GM18505 (cell line): ENCODE data around the gene BUB1.

Experiments
- ATAC-seq: cut with Tn5 transposase; IDR thresholded peaks from one replicate; pipeline ENCODE4 v1.9.1; 2021; ENCODE audit not compliant: unreplicated experiment
- POLR2A ChIP-seq: IDR thresholded peaks from 4 replicates; pipeline ENCODE4 v1.6.1; 2011; ENCODE audit warnings: borderline replicate concordance; ENCODE audit not compliant: insufficient read depth, insufficient read length; ENCODE audit errors: extremely low read depth

Gene BUB1

GRCh38 chr2:110680709-110681108, 2.8 kb upstream of the BUB1 start:
- no peak for ATAC-seq
- no peak for TF ChIP-seq POLR2A

- ATAC-seq: no peak
- TF ChIP-seq POLR2A: no peak
Observed at GRCh38 chr2:110679865-110680264, 2.0 kb upstream of the BUB1 start.

DNA sequence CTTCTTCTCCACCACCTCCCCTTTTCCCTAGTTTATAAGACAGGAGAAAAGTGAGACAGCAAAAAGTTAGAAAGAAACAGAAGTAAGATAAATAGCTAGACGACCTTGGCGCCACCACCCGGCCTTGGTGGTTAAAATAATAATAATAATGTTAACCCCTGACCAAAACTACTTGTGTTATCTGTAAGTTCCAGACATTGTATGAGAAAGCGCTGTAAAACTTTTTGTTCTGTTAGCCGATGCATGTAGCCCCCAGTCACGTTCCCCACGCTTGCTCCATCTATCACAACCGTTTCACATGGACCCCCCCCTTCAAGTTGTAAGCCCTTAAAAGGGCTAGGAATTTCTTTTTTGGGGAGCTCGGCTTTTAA, 1.5 kb upstream of the BUB1 start:
- no peak for ATAC-seq
- TF ChIP-seq POLR2A: no peak

GRCh38 chr2:110678457-110679336, 834 bp upstream of the BUB1 start:
- TF ChIP-seq POLR2A: no peak
- ATAC-seq: no peak

DNA sequence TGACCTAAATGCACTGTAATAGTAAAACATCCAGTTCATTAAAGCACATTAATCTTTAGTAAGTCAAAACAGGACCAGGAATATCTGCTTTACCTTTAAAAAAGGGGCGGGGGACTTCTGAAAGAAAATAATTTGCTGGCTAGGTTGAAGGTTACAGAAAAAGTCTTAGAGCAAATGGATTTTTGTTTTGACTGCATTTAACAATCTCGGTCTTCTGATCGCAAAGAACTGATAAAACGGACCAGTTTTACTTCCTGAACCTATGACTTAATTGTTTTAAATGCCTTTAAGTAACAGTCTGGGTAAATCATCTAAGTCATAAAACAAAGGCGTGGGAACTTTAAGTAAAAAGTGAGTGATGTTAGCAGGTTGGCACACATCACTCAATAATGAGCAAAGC, 783 bp downstream of the BUB1 start:
- no peak for ATAC-seq
- TF ChIP-seq POLR2A: no peak

DNA sequence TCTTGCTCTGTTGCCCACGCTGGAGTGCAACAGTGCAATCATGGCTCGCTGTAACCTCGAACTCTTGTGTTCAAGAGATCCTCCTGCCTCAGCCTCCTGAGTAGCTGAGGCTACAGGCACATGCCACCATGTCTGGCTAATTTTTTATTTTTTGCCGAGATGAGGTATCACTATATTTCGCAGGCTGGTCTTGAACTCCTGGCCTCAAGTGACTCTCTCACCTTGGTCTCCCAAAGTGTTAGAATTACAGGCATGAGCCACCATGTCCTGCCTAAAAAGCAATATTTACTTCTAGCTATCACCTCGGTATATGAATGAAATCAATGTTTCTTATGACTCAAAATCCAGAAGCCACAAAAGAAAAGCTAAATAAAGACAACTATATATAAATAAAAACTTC, 2.2 kb downstream of the BUB1 start:
- TF ChIP-seq POLR2A: no peak
- no peak for ATAC-seq

GRCh38 chr2:110674620-110675555, 3.0 kb downstream of the BUB1 start:
- TF ChIP-seq POLR2A: peak; percentile 46
- peak; percentile 86 for ATAC-seq

- ATAC-seq: no peak
- no peak for TF ChIP-seq POLR2A
Observed at GRCh38 chr2:110673201-110673600, 4.7 kb downstream of the BUB1 start.

GRCh38 chr2:110670826-110671225, 7.0 kb downstream of the BUB1 start:
- ATAC-seq: no peak
- TF ChIP-seq POLR2A: no peak

DNA sequence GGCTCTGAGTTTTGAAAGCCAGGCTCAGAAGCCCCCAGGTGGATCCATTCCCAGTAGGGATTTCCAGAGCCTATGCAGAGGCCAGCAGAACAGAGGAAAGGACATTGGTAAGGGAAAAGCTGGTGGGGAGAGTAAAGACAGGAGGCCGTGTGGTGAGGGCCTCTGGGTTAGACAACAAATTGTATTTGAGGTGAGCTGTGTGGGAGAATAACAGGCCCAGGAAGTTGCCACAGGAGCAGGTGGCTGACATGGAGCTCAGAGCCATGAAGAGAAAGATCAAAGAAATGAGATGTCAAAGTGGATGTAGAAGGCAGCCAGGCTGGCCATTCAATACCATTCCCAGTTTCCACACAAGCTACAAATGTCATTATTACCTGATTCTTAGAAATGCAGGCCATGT, 8.8 kb downstream of the BUB1 start:
- no peak for TF ChIP-seq POLR2A
- ATAC-seq: no peak

GRCh38 chr2:110667071-110667470, 10.8 kb downstream of the BUB1 start:
- TF ChIP-seq POLR2A: no peak
- no peak for ATAC-seq

DNA sequence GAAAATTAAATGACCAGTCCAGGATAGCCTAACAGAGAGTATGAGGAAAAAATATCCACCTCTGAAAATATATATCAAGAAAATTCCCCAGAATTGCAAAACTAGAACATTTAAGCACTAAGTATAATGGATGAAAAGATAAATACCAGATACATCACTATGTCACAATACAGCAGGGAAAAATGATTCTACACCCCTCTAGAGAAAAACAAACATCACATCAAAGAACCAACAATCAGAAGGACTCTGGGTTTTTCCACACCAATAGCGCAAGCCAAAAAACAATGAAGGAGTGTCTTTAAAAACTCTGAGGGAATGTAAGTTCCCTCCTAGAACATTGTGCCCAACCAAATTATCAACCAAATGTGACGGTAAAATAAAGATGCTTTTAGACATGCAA, 13.7 kb downstream of the BUB1 start:
- no peak for TF ChIP-seq POLR2A
- no peak for ATAC-seq

DNA sequence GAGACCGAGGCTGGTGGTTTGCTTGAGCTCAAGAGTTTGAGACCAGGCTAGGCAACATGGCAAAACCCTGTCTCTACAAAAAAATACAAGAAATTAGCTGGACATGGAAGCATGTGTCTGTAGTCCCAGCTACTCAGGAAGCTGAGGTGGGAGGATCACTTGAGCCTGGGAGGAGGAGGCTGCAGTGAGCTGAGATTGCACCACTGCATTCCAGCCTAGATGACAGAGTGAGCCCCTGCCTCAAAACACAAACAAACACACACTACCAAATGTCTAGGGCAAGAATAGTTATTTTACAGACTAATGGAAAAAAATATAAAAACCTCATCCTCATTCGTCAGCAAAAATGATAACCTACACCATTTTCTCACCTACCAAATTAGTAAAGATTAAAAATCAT, 15.3 kb downstream of the BUB1 start:
- no peak for TF ChIP-seq POLR2A
- ATAC-seq: no peak

- no peak for TF ChIP-seq POLR2A
- no peak for ATAC-seq
Observed at GRCh38 chr2:110660558-110660957, 17.3 kb downstream of the BUB1 start.

DNA sequence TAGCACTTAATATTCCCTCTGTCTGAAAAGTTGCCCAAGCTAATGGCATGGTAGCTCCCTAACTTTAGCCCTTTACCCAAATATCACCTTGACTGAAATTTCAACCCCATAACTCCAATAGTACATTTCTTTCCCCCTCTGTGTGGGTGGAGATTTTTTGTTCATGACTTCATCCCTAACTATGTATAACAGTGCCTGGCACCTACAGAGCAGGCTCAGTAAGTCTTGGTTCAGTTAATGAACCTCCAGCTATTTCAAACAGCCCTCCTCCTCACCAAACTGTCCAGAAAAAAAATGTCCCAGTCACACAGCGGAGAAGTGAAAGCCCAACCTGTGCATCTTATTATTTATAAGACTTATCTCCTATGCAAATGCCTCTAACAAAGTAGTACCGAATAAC, 18.6 kb downstream of the BUB1 start:
- TF ChIP-seq POLR2A: no peak
- no peak for ATAC-seq
